SK-N-SH (cell line): Measurements from ENCODE around the gene SLC46A1. TPM values are rescaled to one million over a fixed set of nuclear protein-coding genes. Genes with fewer than 3 reads are reported as not detected.

Experiments
- CTCF ChIA-PET: fragments of 300-600, 350-600 bp; formaldehyde crosslinking; extraction: SDS; loops from one replicate; lab custom pipeline; 2021; lab: Yijun Ruan, JAX
- POLR2A ChIA-PET: fragments of 350-600 bp; sonication (Branson Sonifier 250); formaldehyde crosslinking; extraction: SDS; loops from one replicate; lab custom pipeline; 2020; ENCODE audit warnings: antibody characterized with exemption, inconsistent platforms; lab: Yijun Ruan, JAX
- DNase-seq: peaks from one replicate; pipeline ENCODE4 v3.0.0; 2012
- H2AFZ ChIP-seq: fragments of 200-600 bp; sonication (generic); 2 replicates; pipeline ENCODE4 v1.8.1; 2016; ENCODE audit warnings: antibody characterized with exemption, mild to moderate bottlenecking, low read depth
- H3F3A ChIP-seq: fragments of 200-600 bp; sonication (generic); replicated peaks from 2 replicates; pipeline ENCODE3; 2016; ENCODE audit warnings: antibody characterized with exemption, mild to moderate bottlenecking; ENCODE audit not compliant: insufficient read depth
- H3K27ac ChIP-seq, 2 experiments: fragments of 200-500 bp in 1 of 2; fragments of 200-600 bp in 1 of 2; sonication (Bioruptor generic) in 1 of 2; sonication (generic), shearing (Covaris generic) in 1 of 2; 2 replicates each; pipeline versions ENCODE4 v1.5.1 to v1.6.1; 2014 to 2016; ENCODE audit warnings: low read depth in 2 of 2, inconsistent platforms in 1 of 2, low read length in 1 of 2, mild to moderate bottlenecking in 1 of 2, mixed read lengths in 1 of 2
- H3K27me3 ChIP-seq: fragments of 200-600 bp; sonication (generic), shearing (Covaris generic); 2 replicates; pipeline ENCODE4 v1.6.1; 2016; ENCODE audit warnings: mixed run types; ENCODE audit not compliant: insufficient read depth
- H3K36me3 ChIP-seq, 2 experiments: fragments of 200-500 bp in 1 of 2; fragments of 200-600 bp in 1 of 2; sonication (Bioruptor generic) in 1 of 2; sonication (generic) in 1 of 2; replicated peaks in 1 of 2; 2 replicates each; pipeline versions ENCODE3 to v1.5.1; 2014 to 2016; ENCODE audit warnings: low read length in 1 of 2, mild to moderate bottlenecking in 1 of 2; ENCODE audit not compliant: insufficient read depth in 2 of 2, control insufficient read depth in 1 of 2
- H3K4me1 ChIP-seq, 2 experiments: fragments of 200-500 bp in 1 of 2; fragments of 200-600 bp in 1 of 2; sonication (Bioruptor generic) in 1 of 2; sonication (generic), shearing (Covaris generic) in 1 of 2; 2 replicates each; pipeline versions ENCODE4 v1.5.1 to v1.6.1; 2014 to 2016; ENCODE audit warnings: low read depth in 1 of 2, low read length in 1 of 2, mixed run types in 1 of 2; ENCODE audit not compliant: insufficient read depth in 2 of 2, control insufficient read depth in 1 of 2
- H3K4me2 ChIP-seq: fragments of 200-600 bp; sonication (generic), shearing (Covaris generic); 2 replicates; pipeline ENCODE4 v1.6.1; 2017; ENCODE audit warnings: mixed run types
- H3K4me3 ChIP-seq, 2 experiments: fragments of 200-500 bp in 1 of 2; fragments of 200-600 bp in 1 of 2; sonication (Bioruptor generic) in 1 of 2; sonication (generic), shearing (Covaris generic) in 1 of 2; 2 replicates each; pipeline versions ENCODE4 v1.5.1 to v1.8.1; 2014 to 2016; ENCODE audit warnings: low read depth in 2 of 2, inconsistent platforms in 1 of 2, low read length in 1 of 2, mild to moderate bottlenecking in 1 of 2, mixed read lengths in 1 of 2, moderate library complexity in 1 of 2
- H3K79me2 ChIP-seq: fragments of 200-600 bp; sonication (generic); 2 replicates; pipeline ENCODE4 v1.8.1; 2017; ENCODE audit warnings: mild to moderate bottlenecking; ENCODE audit not compliant: insufficient read depth
- H3K9ac ChIP-seq: fragments of 200-600 bp; sonication (generic); 2 replicates; pipeline ENCODE4 v1.6.1; 2017; ENCODE audit warnings: mixed run types
- H3K9me2 ChIP-seq: fragments of 200-600 bp; sonication (generic); 2 replicates; pipeline ENCODE4 v1.6.1; 2017; ENCODE audit warnings: mixed run types
- H3K9me3 ChIP-seq: fragments of 200-600 bp; sonication (generic); 2 replicates; pipeline ENCODE4 v1.6.1; 2017; ENCODE audit warnings: mixed run types, mild to moderate bottlenecking, moderate library complexity
- H4K20me1 ChIP-seq: fragments of 200-600 bp; sonication (generic); 2 replicates; pipeline ENCODE4 v1.6.1; 2017; ENCODE audit warnings: mild to moderate bottlenecking, mixed run types; ENCODE audit not compliant: insufficient read depth
- CHD2 ChIP-seq: fragments of 150-350 bp; IDR thresholded peaks from 2 replicates; pipeline ENCODE4 v1.6.1; 2018; ENCODE audit warnings: low read length; ENCODE audit not compliant: partially characterized antibody
- EP300 ChIP-seq, 2 experiments: IDR thresholded peaks; 2 replicates each; pipeline versions ENCODE4 v1.4.0 to v1.6.1; 2012; ENCODE audit warnings: borderline replicate concordance in 1 of 2, low read depth in 1 of 2, low read length in 1 of 2
- EZH2phosphoT487 ChIP-seq: fragments of 200-600 bp; sonication (generic); IDR thresholded peaks from 2 replicates; pipeline ENCODE4 v1.6.1; 2017; ENCODE audit warnings: low read depth, mixed run types, mild to moderate bottlenecking, antibody characterized with exemption, moderate library complexity, borderline replicate concordance
- FOSL2 ChIP-seq: IDR thresholded peaks from 2 replicates; pipeline ENCODE4 v1.4.0; 2012; ENCODE audit warnings: low read depth, mild to moderate bottlenecking, moderate library complexity, borderline replicate concordance
- GABPA ChIP-seq: IDR thresholded peaks from 2 replicates; pipeline ENCODE4 v1.4.0; 2012; ENCODE audit warnings: low read depth, mild to moderate bottlenecking
- MXI1 ChIP-seq: IDR thresholded peaks from 2 replicates; pipeline ENCODE4 v1.6.1; 2012; ENCODE audit warnings: mild to moderate bottlenecking, low read depth, low read length, improper control_type of control experiment
- RAD21 ChIP-seq: IDR thresholded peaks from 2 replicates; pipeline ENCODE4 v1.6.1; 2012; ENCODE audit warnings: mild to moderate bottlenecking, low read length
- RFX5 ChIP-seq: IDR thresholded peaks from 2 replicates; pipeline ENCODE4 v1.6.1; 2012; ENCODE audit warnings: mild to moderate bottlenecking, improper control_type of control experiment, low read length
- RXRA ChIP-seq: IDR thresholded peaks from 2 replicates; pipeline ENCODE4 v1.4.0; 2012; ENCODE audit warnings: low read depth, mild to moderate bottlenecking, borderline replicate concordance
- SIN3A ChIP-seq: IDR thresholded peaks from 2 replicates; pipeline ENCODE4 v1.6.1; 2012; ENCODE audit warnings: low read depth, mild to moderate bottlenecking, low read length, moderate library complexity, borderline replicate concordance
- SMC3 ChIP-seq: IDR thresholded peaks from 2 replicates; pipeline ENCODE4 v1.6.1; 2012; ENCODE audit warnings: low read depth, low read length, improper control_type of control experiment
- TAF1 ChIP-seq: IDR thresholded peaks from 2 replicates; pipeline ENCODE4 v1.6.1; 2012; ENCODE audit warnings: low read depth, mild to moderate bottlenecking, low read length, moderate library complexity, borderline replicate concordance
- TCF12 ChIP-seq: IDR thresholded peaks from 2 replicates; pipeline ENCODE4 v1.4.0; 2012
- TEAD4 ChIP-seq: IDR thresholded peaks from 2 replicates; pipeline ENCODE4 v1.4.0; 2012; ENCODE audit warnings: mild to moderate bottlenecking, borderline replicate concordance; ENCODE audit not compliant: insufficient read depth
- YY1 ChIP-seq: IDR thresholded peaks from 2 replicates; pipeline ENCODE4 v1.4.0; 2012; ENCODE audit warnings: low read depth, mild to moderate bottlenecking
- WGBS: methylation state at CpG from one replicate; pipeline ENCODE4 v1.1.6; 2017; ENCODE audit warnings: low lambda C conversion rate; 5-methylcytosine and 5-hydroxymethylcytosine counted together
- polyA plus RNA-seq, 3 experiments: library from polyadenylated mRNA; depleted of rRNA; stranded (reverse); fragments of >200 nt; gene quantifications; 2 replicates each; pipeline ENCODE4 v1.2.3, GENCODE V29; 2012
- TF ChIP-seq, protein P1 (sequence below): fragments of 150-350 bp; IDR thresholded peaks from 2 replicates; pipeline ENCODE4 v1.6.1; 2017; ENCODE audit warnings: antibody characterized with exemption, low read length, low read depth, borderline replicate concordance
- TF ChIP-seq, protein P2 (sequence below): fragments of 150-350 bp; IDR thresholded peaks from 2 replicates; pipeline ENCODE4 v1.6.1; 2016; ENCODE audit warnings: mild to moderate bottlenecking, low read depth, low read length
- TF ChIP-seq, protein P3 (sequence below): fragments of 200-600 bp; sonication (generic); IDR thresholded peaks from 2 replicates; pipeline ENCODE4 v1.6.1; 2017; ENCODE audit warnings: antibody characterized with exemption, mild to moderate bottlenecking, moderate library complexity

The SLC46A1 gene
- polyA plus RNA-seq, 1 of the 3 experiments (the other 2 are of a cell fraction): 4.3 TPM

DNA sequence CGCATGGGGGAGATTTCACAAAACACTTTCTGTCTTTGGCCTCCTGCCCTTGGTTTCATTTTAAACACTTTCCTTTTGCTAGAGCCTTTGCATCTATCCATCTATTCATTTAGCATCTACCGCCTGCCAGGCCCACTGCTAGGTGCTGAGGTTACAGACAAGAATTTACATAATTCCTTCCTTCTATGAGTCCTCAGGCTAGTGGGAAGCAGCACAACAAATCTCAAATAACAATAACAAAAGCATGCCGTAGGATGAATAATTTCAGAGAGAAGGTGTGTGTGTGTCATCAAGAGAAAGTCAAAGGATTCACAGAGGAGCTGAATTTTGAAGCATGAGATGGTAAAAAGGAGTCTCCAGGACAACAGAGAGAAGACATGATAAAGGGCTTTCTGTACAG is 6.1 kb upstream of the SLC46A1 start:
- Histone ChIP-seq H4K20me1 (no peaks in the 10 kb centered on the region), H3K4me2 (no peak overlapping the region), H3K9me3 (no peaks in the 10 kb centered on the region), H3F3A (peaks cover 8% of the 10 kb centered on the region), H3K9ac (no peak overlapping the region), H2AFZ (no peak overlapping the region), H3K4me3 (no peak overlapping the region), H3K9me2 (no peaks in the 10 kb centered on the region), H3K4me1 (0 out of 4 replicates have a peak, but pooled peaks cover 0 to 6% of the 10 kb centered on the region in 2 experiments), H3K79me2 (no peaks in the 10 kb centered on the region), H3K36me3 (no peaks in the 10 kb centered on the region), H3K27ac (no peak overlapping the region), H3K27me3 (peaks cover 18% of the 10 kb centered on the region; the same call in 1 of the 2 replicates)
- TF ChIP-seq, protein P1, sequence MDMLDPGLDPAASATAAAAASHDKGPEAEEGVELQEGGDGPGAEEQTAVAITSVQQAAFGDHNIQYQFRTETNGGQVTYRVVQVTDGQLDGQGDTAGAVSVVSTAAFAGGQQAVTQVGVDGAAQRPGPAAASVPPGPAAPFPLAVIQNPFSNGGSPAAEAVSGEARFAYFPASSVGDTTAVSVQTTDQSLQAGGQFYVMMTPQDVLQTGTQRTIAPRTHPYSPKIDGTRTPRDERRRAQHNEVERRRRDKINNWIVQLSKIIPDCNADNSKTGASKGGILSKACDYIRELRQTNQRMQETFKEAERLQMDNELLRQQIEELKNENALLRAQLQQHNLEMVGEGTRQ: no peak
- no peak for TF ChIP-seq TAF1
- TF ChIP-seq MXI1: no peak
- TF ChIP-seq RXRA: no peak
- WGBS: 73% methylated on average over 3 of the region's 3 CpGs
- POLR2A ChIA-PET: no interaction called here
- CTCF ChIA-PET: no interaction called here
- no peak for DNase-seq

DNA sequence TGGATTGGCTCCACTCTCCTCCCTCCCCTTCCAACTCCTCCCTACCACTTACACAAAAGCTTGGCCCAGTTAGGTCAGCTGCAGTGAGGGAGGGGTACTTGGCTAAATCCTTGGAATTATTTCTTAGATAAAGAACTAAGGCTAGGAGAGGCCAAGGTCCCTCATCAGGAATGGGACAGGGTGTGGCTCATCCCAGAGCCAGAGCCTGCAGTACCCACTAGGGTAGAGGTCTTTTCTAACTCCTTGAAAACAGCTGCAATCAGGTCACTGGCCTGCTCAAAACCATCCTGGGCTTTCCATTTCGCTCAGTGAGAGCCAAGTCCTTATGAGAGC is 1.9 kb upstream of the SLC46A1 start:
- Histone ChIP-seq H3K9ac (no peak overlapping the region), H4K20me1 (no peaks in the 10 kb centered on the region), H3K9me3 (no peaks in the 10 kb centered on the region), H3K27ac (no peak overlapping the region), H3K4me1 (peaks cover 10 to 16% of the 10 kb centered on the region in 2 experiments; a peak in 2 of 4 replicates), H3K4me2 (no peak overlapping the region), H3K4me3 (no peak overlapping the region), H3K27me3 (0 out of 2 replicates have a peak, but pooled peaks cover 5% of the 10 kb centered on the region), H3K79me2 (no peaks in the 10 kb centered on the region), H3K36me3 (peaks cover 0 to 5% of the 10 kb centered on the region in 2 experiments), H3F3A (peaks cover 8% of the 10 kb centered on the region), H2AFZ (no peak overlapping the region), H3K9me2 (no peaks in the 10 kb centered on the region)
- WGBS: 100% methylated on average over 1 of the region's 1 CpG
- TF ChIP-seq EZH2phosphoT487 (no peak), SIN3A (no peak), RAD21 (no peak), RFX5 (no peak), CHD2 (no peak), TEAD4 (no peak), FOSL2 (no peak), TAF1 (no peak), EP300 (IDR thresholded peaks at IDR 0.05; ENCODE audit: borderline replicate concordance in 1 of 2, low read depth in 1 of 2, low read length in 1 of 2) (no peak), TCF12 (no peak), SMC3 (no peak), YY1 (no peak), RXRA (no peak), GABPA (no peak)
- TF ChIP-seq, protein P2, sequence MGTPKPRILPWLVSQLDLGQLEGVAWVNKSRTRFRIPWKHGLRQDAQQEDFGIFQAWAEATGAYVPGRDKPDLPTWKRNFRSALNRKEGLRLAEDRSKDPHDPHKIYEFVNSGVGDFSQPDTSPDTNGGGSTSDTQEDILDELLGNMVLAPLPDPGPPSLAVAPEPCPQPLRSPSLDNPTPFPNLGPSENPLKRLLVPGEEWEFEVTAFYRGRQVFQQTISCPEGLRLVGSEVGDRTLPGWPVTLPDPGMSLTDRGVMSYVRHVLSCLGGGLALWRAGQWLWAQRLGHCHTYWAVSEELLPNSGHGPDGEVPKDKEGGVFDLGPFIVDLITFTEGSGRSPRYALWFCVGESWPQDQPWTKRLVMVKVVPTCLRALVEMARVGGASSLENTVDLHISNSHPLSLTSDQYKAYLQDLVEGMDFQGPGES: no peak
- TF ChIP-seq, protein P3, sequence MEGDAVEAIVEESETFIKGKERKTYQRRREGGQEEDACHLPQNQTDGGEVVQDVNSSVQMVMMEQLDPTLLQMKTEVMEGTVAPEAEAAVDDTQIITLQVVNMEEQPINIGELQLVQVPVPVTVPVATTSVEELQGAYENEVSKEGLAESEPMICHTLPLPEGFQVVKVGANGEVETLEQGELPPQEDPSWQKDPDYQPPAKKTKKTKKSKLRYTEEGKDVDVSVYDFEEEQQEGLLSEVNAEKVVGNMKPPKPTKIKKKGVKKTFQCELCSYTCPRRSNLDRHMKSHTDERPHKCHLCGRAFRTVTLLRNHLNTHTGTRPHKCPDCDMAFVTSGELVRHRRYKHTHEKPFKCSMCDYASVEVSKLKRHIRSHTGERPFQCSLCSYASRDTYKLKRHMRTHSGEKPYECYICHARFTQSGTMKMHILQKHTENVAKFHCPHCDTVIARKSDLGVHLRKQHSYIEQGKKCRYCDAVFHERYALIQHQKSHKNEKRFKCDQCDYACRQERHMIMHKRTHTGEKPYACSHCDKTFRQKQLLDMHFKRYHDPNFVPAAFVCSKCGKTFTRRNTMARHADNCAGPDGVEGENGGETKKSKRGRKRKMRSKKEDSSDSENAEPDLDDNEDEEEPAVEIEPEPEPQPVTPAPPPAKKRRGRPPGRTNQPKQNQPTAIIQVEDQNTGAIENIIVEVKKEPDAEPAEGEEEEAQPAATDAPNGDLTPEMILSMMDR: no peak
- ChIA-PET POLR2A (no interaction called here), CTCF (interaction anchor here (4.2 kb wide), 1 partner anchor 9 kb away, joined by 23 read pairs; no protein-coding TSS in a partner anchor)
- no peak for DNase-seq
